Sigmoid colon (tissue), 4 donors: Measurements from ENCODE around the gene S100A3.

Source experiments
- EP300 ChIP-seq, 4 donors: sonication (generic); formaldehyde crosslinking; IDR thresholded peaks; one replicate each; pipeline ENCODE4 v1.6.1; 2017; ENCODE audit warnings: antibody characterized with exemption in 4 of 4
- POLR2A ChIP-seq, 2 donors: fragments of 450-650 bp; IDR thresholded peaks; one replicate each; pipeline ENCODE4 v1.6.1; 2016; ENCODE audit warnings: antibody characterized with exemption in 2 of 2, mild to moderate bottlenecking in 2 of 2, moderate library complexity in 2 of 2
- POLR2AphosphoS5 ChIP-seq, 4 donors: sonication (generic); formaldehyde crosslinking; IDR thresholded peaks; one replicate each; pipeline ENCODE4 v1.6.1; 2017; ENCODE audit warnings: antibody characterized with exemption in 4 of 4
- TF ChIP-seq, protein P1 (sequence below), 4 experiments: fragments of 450-650 bp in 3 of 4; fragments of 200-600 bp in 1 of 4; IDR thresholded peaks; one replicate each; pipeline ENCODE4 v1.5.1; 2016 to 2019; ENCODE audit warnings: antibody characterized with exemption in 4 of 4, mild to moderate bottlenecking in 3 of 4, moderate library complexity in 2 of 4

DNA sequence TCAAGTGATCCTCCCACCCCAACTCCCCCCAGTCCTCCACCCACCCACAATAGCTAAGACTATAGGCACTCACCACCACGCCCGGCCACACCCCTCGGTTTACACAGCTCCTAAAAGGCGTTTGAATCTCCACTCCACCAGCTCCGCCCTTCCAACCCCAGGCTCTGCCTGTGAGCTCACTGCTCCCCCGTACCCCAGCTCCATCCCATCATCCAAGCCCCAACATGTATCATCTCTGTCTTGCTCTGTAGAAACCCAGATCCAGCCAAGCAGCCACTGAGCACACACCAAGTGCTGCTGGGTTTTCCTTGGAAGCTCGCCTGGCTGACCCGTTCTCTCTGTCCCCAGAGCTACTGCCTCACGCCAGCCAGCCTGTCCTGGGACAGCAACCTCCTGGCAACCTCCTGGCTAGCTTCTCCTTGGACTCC lies 28.6 kb upstream of the S100A3 start:
- TF ChIP-seq EP300 (IDR thresholded peaks at IDR 0.05), result no peak
- TF ChIP-seq POLR2A (IDR thresholded peaks at IDR 0.05), result no peak
- TF ChIP-seq, protein P1, sequence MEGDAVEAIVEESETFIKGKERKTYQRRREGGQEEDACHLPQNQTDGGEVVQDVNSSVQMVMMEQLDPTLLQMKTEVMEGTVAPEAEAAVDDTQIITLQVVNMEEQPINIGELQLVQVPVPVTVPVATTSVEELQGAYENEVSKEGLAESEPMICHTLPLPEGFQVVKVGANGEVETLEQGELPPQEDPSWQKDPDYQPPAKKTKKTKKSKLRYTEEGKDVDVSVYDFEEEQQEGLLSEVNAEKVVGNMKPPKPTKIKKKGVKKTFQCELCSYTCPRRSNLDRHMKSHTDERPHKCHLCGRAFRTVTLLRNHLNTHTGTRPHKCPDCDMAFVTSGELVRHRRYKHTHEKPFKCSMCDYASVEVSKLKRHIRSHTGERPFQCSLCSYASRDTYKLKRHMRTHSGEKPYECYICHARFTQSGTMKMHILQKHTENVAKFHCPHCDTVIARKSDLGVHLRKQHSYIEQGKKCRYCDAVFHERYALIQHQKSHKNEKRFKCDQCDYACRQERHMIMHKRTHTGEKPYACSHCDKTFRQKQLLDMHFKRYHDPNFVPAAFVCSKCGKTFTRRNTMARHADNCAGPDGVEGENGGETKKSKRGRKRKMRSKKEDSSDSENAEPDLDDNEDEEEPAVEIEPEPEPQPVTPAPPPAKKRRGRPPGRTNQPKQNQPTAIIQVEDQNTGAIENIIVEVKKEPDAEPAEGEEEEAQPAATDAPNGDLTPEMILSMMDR (IDR thresholded peaks at IDR 0.05), result no peak
- no peak for TF ChIP-seq POLR2AphosphoS5 (IDR thresholded peaks at IDR 0.05)
